Jurkat, Clone E6-1 (cell line): ENCODE measurements around the gene GEMIN4.

Experiments used
- DNase-seq: peaks from one replicate; pipeline ENCODE4 v3.0.0-alpha.2; 2011; ENCODE audit warnings: low read depth, low spot score
- H3K4me3 ChIP-seq: 2 replicates; pipeline ENCODE4 v1.5.1; 2011; ENCODE audit warnings: mild to moderate bottlenecking, low read length, control low read depth, moderate library complexity

The GEMIN4 gene

DNA sequence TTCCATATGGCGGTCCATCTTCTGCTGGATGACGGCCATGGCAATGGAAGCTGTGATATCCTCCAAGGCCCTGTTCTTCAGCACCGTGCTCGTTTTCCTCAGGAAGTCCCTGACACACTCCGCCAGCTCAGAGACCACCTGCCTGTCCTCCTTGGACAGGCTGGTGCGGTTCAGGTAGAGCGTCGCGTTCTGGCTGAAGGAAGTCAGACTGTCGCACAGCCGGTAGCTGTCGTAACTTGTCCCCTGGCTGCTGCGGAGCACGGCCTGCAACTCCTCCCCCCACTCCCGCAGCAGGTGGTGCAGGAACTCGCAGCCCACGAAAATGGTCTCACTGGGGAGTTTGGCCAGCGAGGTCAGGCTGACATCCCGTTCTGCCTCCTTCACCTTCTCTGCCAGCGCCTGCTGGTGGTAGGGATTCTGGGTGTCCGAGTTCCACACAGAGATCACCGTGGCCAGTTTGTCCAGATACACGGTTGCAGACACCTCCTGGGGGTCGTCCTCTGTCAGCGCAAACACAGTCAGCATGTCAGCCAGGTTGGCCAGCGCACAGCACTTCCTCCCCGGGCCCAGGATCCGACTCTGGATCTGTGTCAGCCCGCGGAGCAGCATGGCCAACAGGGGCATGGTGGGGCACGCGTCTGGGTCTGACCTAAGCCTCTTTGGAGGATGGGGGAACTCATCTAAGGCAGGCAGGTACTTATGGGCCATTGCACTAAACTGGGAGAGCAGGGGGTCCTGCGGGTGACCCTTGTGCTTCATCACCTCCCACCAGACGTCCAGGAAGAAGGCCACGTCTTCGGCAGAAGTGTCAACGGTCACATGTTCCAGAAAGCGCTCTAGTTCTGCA is 5.1 kb downstream of the GEMIN4 start:
- no peak overlapping the region for H3K4me3 ChIP-seq

DNA sequence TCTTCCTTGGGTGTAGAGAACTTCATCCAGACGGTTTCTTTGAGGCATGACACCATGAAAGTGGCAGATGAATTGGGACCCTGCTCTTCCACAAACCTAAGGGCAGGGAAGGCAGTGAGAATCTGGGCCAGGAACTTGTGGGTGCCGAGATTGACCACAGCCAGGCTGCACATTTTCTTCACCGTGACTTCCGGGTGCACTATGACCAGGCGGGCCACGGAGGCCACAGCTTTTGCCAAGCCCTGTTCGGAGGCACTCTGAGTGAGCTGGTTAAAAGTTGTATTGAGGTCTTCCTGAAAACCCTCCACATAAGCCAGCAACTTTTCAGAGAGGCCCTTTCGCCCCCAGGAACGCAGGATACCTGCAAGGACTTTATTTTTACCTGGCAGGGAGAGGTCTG is 5.9 kb downstream of the GEMIN4 start:
- DNase-seq, result no peak
- H3K4me3 ChIP-seq, result no peak overlapping the region

More for the DNA sequence above, 5.1 kb downstream of the GEMIN4 start:
- DNase-seq, result no peak

- H3K4me3 ChIP-seq, result no peak overlapping the region
- DNase-seq, result no peak
Observed at GRCh38 chr17:745406-745805, 6.7 kb downstream of the GEMIN4 start.

- H3K4me3 ChIP-seq, result no peak overlapping the region
Observed at GRCh38 chr17:744937-745336, 7.1 kb downstream of the GEMIN4 start.

GRCh38 chr17:743139-743538 is 8.9 kb downstream of the GEMIN4 start:
- H3K4me3 ChIP-seq, result no peak overlapping the region
- no peak for DNase-seq

More at GRCh38 chr17:744937-745336, 7.1 kb downstream of the GEMIN4 start:
- DNase-seq, result no peak

DNA sequence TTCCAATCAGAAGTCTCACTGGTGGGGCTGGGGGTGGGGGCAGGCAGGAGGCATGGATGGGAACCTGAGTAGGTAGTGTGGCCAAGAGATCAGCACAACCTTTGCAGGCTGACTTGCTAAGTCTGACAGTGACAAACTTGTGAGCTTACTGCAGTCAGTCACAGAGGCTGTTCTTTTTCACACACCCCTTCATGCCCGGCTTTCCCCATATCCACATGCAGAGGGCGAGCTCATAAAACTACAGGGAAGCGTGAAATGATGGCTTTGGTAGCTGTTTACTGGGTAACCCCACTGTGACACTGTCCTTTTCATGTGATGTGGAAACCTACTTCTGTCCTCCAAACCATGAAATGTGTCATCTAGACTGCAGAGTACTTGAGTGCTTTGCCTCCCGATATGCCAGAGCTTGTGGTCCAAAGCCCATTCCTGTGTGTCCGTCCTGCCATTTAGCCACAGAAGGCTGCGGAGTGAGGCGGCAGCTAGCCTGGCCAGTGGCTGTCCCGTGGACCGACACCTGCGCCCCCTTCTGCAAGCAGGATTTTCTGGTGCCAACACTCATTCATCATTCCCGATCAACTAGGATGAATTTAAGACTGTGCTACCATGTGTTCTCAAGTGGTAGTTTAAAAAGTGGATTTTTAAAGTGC is 9.8 kb downstream of the GEMIN4 start:
- no peak for DNase-seq
- no peak overlapping the region for H3K4me3 ChIP-seq

DNA sequence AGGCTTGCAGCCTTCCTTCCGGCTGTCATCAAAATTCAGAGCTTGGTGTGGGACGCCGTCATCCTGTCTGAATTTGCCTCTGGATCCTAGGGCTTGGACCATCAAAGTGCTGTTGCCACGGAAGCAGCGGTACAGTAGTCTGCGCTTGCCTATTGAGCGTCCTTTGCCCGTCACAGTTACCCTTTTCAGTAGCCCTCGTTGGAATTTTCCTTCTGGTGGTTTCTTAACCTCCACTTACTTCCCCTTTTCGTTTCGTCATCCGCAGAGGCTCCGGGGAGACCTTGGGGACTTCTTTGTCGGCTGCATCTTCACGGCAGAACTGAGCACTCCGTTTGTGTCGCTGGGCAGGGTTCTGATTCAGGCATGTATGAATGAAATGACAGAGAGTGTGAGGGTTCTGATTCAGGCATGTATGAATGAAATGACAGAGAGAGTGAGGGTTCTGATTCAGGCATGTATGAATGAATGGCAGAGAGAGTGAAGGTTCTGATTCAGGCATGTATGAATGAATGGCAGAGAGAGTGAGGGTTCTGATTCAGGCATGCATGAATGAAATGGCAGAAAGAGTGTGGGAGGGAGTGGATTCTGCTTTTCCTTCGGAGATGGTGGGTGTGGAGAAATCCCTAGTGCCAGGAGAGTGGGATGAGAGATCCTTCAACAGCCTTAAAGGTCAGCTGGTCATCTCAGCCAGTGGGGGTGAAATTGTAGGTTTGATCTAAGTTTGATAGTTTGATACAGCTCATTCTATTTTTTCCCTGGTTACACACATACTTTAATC is 11.6 kb downstream of the GEMIN4 start:
- DNase-seq, result no peak
- H3K4me3 ChIP-seq, result no peak overlapping the region

- H3K4me3 ChIP-seq, result no peak overlapping the region
Observed at GRCh38 chr17:737561-738113, 14.4 kb downstream of the GEMIN4 start.

DNA sequence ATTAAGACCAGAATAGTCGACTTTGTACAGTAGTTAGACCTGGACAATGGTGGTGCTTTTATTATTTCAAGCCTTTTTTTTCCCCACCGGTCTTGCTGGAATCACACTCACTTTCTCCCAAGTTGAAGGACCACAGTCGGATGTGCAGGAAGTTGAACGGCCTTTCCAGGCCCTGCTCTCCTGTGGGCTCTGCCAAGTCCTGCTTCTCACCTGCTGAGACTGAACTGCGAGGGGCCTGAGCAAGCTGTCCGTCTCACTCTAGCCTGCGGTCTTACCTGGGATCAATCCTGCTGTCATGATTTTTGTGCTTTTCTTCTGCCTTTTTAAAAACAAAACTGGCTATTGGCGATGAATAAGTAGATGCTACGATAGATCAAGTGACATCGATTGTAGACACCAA is 18.3 kb downstream of the GEMIN4 start:
- peak overlapping the region; percentile 64; the same call in 1 of the 2 replicates for H3K4me3 ChIP-seq
- DNase-seq, result no peak

More at GRCh38 chr17:737561-738113, 14.4 kb downstream of the GEMIN4 start:
- no peak for DNase-seq

DNA sequence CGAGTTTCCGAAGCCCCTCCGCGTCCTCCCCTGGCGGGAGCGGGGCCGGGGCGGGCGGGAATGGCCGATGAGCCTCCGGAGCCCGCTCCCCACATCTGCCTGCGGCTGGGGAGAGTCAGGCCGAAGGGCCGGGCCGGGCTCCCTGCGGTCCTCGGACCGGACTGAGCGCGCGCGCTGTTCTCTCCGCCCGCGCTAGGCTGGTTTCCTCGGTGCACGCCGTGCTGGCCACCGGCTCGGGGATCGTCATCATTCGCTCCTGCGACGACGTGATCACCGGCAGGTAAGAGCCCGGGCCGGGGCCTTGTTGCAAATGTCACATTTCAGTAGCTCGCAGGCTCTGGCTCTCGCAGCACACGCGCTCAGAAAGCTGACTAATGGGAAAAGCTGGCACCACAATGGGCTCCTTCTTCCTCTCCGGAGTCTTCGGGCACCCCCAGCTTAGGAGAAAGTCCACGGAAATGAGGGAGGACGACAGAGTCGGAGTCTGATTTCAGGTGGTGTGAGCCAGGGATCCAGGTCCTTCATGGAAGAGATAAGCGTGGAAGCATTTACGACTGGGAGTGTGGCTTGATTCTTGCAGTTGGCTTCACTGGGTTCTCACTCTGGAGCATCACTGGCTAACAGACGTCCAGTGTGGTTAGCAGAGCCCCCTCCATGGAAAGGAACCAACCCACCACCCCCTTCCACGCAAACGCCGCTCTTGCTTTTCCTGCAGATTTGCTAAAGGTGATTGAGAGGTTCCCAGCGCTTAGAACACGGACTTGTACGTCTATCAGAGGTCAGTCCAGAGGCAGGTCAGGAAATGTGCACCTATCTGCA is 19.0 kb downstream of the GEMIN4 start:
- peak overlapping the region; percentile 64 for H3K4me3 ChIP-seq
- no peak for DNase-seq

DNA sequence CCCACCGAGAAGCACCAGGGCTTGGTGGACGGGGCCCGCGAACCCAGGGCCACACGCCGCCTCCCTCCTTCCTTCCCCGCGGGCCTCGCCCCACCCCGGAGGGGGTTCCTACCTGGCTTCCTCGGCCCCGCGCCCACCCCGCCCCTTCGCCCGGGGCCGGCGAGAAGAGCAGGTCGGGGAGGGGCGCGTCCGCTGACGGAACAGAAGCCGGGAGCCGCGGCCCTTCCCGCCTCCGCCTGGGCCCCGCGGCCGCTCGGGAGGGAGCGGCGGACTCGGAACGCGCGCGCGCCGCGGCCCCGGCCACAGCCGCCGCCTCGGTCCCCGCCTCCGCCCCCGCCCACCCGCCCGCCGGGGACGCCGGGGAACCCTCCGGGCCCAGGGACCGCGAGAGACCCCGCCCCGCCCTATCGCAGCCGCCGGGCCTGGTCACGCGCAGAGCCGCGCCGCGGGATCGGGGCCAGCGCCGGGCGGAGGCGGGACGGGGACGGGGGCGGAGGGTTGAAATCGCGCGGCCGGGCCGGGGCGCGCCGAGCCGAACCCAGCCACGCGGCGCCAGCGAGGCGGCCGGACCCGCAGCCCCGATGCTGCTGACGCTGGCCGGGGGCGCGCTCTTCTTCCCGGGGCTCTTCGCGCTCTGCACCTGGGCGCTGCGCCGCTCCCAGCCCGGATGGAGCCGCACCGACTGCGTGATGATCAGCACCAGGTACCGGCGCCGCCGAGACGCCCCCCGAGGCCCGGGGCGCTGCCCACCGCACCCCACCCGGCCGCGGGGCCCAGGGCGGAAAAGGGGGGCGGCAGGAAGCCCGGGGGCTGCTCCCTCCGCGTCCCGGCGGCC is 19.8 kb downstream of the GEMIN4 start, which contains the start of gene TLCD3A:
Gene TLCD3A (plus strand): TSS at position 530 of the 835 bp plus-strand sequence. CDS start 52 bp downstream, at position 582.
- peak within 1 kb of the TSS; percentile 64 for H3K4me3 ChIP-seq

DNA sequence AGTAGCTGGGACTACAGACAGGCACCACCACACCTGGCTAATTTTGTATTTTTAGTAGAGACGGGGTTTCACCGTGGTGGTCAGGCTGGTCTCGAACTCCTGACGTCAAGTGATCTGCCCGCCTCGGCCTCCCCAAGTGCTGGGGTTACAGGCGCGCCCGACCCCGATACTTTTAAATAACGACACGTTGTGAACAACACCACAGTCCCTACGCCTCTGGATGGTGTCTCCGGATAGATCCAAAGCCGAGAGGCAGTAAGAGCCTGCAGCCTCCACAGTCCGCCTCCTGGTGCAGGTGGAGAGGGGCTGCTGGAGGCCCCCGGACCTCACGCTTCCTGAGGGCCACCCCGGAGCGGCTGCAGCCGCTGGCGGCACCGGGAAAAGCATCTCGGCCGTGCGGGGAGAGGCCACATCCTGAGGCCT is 20.4 kb downstream of the GEMIN4 start:
- peak overlapping the region; percentile 64 for H3K4me3 ChIP-seq
- no peak for DNase-seq

More for the DNA sequence above, 19.8 kb downstream of the GEMIN4 start, which contains the start of gene TLCD3A:
- DNase-seq, result no peak

- H3K4me3 ChIP-seq, result no peak overlapping the region
- DNase-seq, result no peak
Observed at GRCh38 chr17:728911-729310, 23.2 kb downstream of the GEMIN4 start.

DNA sequence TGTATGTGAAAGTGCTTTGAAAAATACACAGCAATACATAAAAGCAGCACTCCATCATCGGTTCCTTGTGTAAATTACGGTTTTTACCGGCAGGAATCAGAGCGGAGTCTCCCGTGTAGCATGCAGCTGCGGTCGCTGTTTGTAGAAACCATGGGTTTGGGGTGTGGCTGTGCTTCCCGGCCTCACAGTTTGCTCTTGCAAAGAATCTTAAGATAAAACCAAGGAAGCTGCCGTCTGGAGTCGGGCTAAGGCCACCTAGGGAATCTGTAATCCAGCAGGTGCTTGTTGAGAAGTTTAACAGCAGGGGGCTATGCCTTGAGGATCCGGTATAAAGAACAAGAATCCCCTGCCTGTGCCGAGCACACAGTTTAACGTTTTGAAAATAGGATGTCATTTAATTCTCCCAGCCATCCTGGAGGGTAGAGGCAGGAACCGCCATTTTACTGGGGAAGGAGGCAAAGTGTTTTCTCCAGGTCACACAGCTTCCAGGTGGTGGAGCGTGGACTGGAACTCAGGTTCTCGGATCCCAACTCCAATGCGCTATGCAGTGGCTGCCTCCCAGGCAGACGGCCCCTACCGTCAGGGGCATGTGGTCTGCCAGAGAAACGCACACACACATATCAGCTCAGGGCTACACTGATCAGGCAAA is 25.7 kb downstream of the GEMIN4 start:
- no peak for DNase-seq
- H3K4me3 ChIP-seq, result no peak overlapping the region

GRCh38 chr17:725746-726145 is 26.3 kb downstream of the GEMIN4 start:
- no peak overlapping the region for H3K4me3 ChIP-seq
- DNase-seq, result no peak

DNA sequence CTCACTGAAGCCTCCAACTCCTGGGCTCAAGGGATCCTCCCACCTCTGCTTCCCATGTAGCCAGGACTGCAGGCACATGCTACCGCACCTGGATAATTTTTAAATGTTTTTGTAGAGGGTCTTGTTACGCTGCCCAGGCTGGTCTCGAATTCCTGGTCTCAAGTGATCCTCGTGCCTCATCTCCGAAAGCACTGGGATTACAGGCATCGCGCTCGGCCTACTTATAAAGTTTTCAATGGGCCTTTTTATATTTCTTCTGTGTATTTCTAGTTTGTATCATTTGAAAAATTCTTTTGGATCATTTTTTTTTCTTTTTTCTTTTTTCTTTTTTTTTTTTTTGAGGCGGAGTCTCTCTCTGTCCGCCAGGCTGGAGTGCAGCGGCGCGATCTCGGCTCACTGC is 27.0 kb downstream of the GEMIN4 start:
- H3K4me3 ChIP-seq, result no peak overlapping the region
- DNase-seq, result no peak

GRCh38 chr17:721540-721937 is 30.5 kb downstream of the GEMIN4 start:
- DNase-seq, result no peak
- no peak overlapping the region for H3K4me3 ChIP-seq
